Tibial nerve (tissue), 4 donors: ENCODE measurements around the gene USP8.

Experiments
- CTCF ChIP-seq, 5 experiments: fragments of 200-600 bp in 3 of 5; fragments of 450-650 bp in 2 of 5; sonication (generic) in 3 of 5; IDR thresholded peaks; one replicate each; pipeline ENCODE4 v1.5.1; 2016 to 2019; ENCODE audit warnings: antibody characterized with exemption in 5 of 5, mild to moderate bottlenecking in 3 of 5, moderate library complexity in 2 of 5
- EP300 ChIP-seq, 2 donors: sonication (generic); formaldehyde crosslinking; IDR thresholded peaks; one replicate each; pipeline ENCODE4 v1.6.1; 2017; ENCODE audit warnings: antibody characterized with exemption in 2 of 2, mild to moderate bottlenecking in 1 of 2
- POLR2A ChIP-seq, 2 donors: fragments of 450-650 bp; IDR thresholded peaks; one replicate each; pipeline ENCODE4 v1.6.1; 2017; ENCODE audit warnings: antibody characterized with exemption in 2 of 2, mild to moderate bottlenecking in 2 of 2, moderate library complexity in 2 of 2

GRCh38 chr15:50552238-50552637, 128.0 kb downstream of the USP8 start:
- no peak for TF ChIP-seq CTCF (IDR thresholded peaks at IDR 0.05)
- no peak for TF ChIP-seq POLR2A (IDR thresholded peaks at IDR 0.05)
- no peak for TF ChIP-seq EP300 (IDR thresholded peaks at IDR 0.05)
